GM19463 (cell line): ENCODE data around the gene EDEM2.
A peak's percentile ranks its signal among the peaks of the same experiment; 100 is the strongest.
"Not testable (repeated sequence)": the region's sequence is repeated elsewhere in the genome, so short reads cannot be mapped to it uniquely, and the experiment has no call there.

ENCODE experiments used
- ATAC-seq: cut with Tn5 transposase; IDR thresholded peaks from one replicate; pipeline ENCODE4 v1.9.1; 2021; ENCODE audit warnings: mild to moderate bottlenecking, moderate library complexity; ENCODE audit not compliant: unreplicated experiment

The EDEM2 gene, protein sequence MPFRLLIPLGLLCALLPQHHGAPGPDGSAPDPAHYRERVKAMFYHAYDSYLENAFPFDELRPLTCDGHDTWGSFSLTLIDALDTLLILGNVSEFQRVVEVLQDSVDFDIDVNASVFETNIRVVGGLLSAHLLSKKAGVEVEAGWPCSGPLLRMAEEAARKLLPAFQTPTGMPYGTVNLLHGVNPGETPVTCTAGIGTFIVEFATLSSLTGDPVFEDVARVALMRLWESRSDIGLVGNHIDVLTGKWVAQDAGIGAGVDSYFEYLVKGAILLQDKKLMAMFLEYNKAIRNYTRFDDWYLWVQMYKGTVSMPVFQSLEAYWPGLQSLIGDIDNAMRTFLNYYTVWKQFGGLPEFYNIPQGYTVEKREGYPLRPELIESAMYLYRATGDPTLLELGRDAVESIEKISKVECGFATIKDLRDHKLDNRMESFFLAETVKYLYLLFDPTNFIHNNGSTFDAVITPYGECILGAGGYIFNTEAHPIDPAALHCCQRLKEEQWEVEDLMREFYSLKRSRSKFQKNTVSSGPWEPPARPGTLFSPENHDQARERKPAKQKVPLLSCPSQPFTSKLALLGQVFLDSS

DNA sequence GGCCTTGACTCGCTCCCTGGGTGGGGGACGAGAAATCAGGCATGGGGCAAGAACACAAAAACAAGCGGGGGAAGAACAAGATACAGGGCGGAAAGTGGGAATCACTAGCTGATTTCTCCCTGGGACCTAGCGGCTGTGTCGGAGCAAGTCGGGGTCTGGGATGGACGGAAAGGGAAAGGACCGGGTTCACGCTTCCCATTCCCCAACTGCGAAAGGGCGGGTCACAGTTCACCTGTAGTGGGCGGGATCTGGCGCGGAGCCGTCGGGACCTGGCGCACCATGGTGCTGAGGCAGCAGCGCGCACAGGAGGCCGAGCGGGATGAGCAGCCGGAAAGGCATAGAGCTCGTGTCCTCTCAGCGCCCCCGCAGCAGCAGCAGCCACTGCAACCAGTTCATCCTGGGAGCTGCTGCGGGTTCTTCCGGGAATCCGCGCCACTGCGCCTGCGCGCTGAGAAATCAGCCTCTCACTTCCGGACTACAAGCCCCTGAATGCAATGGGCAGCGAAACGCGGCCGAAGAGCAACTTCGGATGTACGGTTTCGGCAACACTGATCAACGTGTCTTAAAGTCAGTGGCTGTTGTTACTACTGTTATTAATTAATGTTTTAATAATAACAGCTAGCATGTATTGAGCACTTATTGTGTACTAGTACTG, at the start of gene EDEM2:
Gene EDEM2, minus strand, starts transcription at position 417 of the 655 bp plus-strand sequence. Its CDS starts 78 bp downstream, at position 339.
- peak; percentile 64 for ATAC-seq

DNA sequence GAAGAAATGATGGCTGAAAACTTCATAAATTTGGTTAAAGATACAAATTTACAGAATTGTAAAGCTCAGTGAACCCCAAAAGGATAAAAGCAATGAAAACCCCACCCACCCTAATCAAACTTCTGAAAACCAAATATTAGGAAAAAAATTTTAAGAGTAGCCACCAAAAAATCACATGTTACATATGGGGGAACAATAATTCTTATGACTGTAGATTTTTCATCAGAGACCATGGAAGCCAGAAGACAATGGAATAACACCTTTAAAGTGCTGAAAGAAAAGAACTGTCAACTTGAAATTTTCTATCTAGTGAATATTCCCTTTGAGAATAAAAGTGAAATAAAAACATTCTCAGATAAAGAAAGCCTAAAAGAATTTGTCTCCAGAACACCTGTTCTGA, 49.2 kb upstream of the EDEM2 start:
- ATAC-seq, result no peak

DNA sequence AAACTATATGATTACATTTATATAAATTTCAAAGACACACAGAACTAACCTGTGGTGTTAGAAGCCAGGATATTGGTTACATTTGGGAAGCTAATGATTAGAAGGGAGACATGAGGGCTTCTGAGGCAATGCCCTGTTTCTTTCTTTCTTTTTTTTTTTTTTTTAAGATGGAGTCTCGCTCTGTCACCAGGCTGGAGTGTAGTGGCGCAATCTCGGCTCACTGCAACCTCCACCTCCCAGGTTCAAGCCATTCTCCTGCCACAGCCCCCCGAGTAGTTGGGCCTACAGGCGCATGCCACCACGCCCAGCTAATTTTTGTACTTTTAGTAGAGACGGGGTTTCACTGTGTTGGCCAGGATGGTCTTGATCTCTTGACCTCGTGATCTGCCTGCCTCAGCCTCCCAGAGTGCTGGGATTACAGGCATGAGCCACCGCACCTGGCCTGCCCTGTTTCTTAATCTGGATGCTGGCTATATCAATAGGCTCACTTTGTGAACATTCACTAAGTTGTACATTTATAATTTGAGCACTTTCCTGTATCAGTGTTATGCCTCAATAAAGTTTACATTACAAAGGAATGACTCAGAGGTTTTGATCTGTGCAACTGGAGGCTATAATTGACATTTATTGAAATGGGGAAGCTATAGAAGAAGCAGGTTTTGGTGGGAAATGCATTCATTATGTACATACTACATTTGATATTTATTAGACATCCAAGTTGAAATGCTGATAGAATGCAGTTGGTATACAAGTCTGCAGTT, 46.1 kb upstream of the EDEM2 start:
- not testable (repeated sequence) for ATAC-seq

DNA sequence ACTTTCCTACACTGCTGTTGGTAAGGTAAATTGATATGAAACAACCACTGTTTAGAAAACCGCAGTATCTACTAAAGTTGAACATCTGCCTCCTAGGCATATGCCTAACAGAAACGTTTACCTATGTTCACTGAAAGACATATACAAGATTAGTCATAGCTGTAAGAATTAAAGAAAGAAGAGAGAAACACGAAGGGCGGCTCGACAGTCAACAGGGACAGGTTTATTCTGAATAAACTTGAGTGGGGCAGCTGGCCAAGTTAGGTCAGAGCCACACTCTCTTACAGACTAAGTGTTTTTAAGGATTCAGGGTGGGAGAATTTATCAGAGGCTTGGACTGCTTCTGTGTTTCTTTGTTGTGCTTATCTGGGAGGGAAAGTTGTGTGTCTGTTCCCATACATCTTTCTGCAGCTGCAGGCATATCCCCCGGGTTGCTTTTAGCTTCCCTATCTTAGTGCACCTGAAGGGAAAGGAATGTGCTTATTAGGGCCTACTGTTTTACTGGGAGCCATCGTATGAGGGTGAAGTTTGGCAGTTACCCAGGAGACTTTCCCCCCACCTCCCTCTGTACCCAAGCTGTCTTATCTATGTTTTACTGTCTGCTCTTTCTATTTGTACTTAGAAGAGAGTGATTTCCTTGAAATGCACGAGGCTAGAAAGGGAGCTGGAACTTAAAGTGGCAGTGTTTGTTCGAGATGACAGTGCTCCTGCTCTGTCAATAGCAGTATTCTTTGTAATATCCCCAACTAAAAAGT, 45.2 kb upstream of the EDEM2 start:
- no peak for ATAC-seq

DNA sequence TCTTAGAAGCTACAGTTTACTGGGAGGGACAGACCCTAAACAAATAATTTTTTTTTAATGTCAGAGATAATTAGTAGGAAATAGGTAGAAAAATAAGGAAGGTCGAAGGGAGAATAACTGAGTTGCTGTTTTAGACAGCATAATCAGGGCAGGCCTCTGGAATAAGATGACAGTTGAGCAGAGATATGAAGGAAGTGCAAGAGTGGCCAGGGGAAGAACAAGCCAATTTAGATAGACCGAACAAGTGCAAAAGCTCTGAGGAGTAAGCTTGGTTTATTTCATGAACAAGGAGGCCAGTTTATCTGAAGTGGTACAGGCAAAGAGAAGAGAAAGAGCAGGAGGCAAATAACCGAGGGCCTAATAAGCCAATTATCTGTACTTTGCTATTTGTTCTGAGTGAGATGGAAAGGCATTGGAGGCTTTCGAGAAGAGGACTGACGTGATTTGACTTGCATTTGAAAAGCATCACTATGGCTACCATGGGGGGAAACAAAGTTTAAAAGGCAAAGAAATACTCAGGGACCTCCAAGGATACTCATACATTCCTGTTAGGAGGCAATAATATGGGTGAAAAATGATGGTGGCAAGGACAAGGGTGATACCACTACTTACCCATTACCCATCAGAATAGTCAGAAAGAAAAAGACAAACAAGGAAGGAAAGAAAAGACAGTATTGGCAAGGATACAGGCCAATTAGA, 44.4 kb upstream of the EDEM2 start:
- no peak for ATAC-seq

DNA sequence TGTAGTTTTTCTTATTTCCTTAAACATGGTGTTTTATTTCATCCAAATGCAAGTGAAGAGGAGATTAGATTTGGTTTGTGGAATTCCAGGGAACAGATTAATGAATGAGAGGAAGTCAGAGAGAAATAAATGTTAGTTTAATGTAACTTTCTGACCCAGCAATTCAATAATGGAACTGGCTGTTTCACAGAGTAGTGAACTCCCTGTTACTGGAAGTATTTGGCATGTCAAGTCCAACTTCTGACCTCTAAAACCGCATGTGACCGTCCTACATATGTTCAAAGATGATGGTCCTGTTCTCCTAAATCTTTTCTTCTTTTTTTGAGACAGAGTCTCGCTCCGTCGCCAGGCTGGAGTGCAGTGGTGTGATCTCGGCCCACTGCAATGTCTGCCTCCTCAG, 43.4 kb upstream of the EDEM2 start:
- no peak for ATAC-seq

DNA sequence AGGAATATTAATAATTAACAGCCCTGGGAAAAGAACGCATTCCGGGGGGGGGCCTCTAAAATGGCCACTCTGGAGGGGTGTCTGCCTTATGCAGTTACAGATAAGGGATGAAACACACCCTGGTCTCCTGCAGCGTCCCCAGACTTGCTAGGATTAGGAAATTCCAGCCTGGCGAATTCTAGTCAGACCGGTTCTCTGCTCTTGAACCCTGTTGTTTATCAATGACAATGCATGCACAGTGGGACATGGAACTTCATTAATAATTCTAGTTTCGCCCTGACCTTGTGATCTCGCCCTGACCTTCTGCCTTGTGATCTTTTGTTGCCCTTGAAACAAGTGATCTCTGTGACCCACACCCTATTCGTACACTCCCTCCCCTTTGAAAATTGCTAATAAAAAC, 42.1 kb upstream of the EDEM2 start:
- not testable (repeated sequence) for ATAC-seq

DNA sequence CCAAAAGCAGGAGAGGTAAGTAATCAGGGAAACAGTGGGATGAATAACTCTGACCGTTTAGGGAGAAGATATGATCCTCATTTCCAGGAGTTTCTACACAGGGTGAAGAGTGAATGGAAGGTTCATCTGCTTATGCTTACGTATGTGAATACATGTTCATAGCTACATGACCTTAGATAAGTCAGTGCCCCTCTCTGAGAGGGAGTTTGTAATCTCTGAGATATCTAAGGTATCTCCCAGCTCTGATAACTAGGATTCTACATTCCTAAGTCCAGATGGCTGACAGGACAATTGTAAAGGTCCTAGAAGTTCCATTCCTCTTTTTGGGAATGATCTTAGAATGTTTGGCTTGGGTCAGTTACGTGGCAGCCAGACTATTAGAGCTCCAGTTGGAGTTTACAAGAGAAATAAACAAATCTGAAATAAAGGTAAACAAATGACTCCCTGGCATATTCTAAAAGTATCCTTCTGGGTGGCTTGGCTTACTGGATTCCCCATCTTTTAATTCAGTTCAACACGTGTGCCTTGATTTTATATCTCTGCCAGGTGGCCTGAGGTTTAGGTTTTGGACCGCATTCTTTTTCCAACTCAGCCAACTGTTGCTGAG, 40.6 kb upstream of the EDEM2 start:
- no peak for ATAC-seq

DNA sequence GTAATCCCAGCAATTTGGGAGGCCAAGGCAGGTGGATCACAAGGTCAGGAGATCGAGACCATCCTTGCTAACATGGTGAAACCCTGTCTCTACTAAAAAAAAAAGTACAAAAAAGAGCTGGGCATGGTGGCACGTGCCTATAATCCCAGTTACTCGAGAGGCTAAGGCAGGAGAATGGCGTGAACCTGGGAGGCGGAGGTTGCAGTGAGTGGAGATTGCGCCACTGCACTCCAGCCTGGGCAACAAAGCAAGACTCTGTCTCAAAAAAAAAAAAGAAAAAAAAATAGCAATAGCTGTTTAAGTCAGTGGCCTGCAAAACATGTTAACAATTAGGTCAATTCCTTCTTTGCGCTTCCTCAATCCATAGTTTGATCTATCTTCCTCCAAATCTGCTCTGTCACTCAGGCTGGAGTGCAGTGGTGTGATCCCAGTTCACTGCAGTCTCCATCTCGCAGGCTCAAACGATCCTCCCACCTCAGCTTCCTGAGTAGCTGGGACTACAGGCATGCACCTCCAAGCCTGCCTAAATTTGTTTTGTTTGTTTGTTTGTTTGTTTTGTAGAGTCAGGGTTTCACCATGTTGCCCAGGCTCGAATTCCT, 39.7 kb upstream of the EDEM2 start:
- not testable (repeated sequence) for ATAC-seq

DNA sequence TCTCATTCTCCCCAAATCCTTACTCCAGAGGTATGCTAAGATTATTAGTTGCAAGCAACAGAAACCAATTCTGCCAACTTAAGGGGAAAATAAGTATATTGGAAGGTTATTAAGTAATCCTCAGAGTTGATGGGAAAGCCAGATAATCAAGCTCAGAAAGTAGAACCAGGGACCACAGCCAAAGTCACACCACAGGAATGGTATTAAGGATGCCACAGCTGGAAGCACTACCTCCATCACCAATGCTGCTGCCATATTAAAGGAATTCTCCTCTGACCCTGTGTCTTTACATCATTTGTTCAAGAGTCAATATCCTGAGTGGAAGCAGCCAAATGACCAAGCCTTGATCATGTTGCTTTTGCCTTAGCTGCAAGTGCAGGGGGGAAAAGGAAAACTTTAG, 34.6 kb upstream of the EDEM2 start:
- no peak for ATAC-seq

DNA sequence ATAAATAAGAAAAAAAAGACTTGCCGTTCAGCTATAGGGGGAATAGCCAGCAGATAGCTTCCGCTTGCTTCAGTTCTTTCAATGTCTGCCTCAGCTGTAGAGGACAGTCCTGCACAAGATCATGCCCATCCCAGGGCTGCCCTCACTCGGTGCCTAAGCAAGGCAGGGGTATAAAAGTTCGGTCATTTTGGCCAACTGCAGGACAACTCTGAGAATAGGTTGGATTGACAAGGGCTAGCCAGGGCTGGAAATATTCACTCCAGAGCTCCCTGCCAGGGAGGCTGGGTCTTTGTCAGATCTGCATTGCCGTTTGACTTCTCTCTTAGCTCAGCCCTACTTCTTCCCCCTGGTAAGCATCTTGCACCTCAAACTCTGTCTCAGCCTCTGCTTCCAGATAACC, 33.1 kb upstream of the EDEM2 start:
- ATAC-seq, result no peak

DNA sequence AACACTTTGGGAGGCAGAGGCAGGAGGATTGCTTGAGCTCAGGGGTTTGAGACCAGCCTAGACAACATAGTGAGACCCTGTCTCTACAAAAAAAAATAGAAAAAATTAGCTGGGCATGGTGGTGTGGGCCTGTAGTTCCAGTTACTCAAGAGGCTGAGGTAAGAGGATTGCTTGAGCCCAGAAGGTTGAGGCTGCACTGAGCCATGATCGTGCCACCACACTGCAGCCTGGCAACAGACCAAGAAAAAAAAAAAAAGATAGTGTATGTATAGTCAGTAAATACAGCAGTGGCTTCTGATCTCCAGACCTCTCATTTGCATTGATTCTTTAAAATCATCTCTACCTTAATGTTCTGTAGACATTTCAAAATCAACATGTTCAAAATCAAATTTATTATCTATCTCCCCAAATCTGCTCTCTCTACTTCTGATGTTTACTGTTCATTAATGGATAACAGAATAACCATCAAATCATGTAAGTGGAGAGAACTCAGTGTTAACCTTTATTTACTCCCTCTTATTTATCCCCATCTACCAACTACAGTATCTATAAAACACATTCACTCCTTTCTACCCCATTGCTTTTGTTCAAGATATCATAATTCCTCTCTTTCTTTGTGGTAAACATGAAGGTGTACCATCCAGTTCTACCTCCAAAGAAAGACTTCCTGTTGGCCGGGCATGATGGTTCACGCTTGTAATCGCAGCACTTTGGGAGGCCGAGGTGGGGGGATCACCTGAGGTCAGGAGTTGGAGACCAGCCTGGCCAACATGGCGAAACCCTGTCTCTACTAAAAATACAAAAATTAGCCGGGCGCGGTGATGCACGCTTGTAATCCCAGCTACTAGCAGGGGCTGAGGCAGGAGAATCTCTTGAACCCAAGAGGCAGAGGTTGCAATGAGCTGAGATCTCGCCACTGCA, 32.4 kb upstream of the EDEM2 start:
- ATAC-seq, result no peak

DNA sequence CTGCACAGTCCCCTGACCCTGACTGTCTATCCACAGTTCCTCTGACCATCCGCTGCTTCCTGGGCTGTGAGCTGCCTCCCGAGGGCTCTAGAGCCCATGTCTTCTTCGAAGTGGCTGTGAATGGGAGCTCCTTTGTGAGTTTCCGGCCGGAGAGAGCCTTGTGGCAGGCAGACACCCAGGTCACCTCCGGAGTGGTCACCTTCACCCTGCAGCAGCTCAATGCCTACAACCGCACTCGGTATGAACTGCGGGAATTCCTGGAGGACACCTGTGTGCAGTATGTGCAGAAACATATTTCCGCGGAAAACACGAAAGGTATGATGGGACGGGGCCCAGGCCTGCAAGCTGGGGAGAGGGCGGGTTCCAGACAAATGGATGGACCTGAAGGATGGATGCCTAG, 29.0 kb upstream of the EDEM2 start:
- no peak for ATAC-seq

DNA sequence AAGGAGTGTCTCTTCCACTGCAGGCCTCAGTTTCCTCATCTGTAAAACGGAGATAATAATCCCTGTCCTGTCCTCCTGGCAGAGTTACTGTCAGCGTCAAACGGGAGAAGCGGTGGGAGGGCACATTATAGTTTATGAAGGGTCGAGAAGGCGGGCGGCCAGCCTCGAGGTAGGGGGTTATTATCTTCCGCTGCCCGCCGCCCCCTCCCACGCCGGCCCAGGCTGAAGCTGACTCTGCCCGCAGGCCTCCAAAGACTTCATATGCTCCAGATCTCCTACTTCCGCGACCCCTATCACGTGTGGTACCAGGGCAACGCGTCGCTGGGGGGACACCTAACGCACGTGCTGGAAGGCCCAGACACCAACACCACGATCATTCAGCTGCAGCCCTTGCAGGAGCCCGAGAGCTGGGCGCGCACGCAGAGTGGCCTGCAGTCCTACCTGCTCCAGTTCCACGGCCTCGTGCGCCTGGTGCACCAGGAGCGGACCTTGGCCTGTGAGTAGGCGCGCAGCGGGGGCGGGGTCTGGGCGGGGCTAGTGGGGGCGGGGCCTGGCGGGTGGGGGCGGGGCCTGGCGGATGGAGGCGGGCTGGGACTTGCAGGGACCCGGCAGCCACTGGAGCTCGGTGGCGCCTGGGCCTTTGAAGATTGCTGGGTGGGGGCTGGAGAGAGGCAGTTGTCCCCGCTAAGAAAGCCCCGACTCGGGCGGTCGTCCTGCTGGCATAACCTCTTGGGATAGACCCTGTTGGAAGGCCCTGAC, 27.5 kb upstream of the EDEM2 start:
- ATAC-seq, result no peak

DNA sequence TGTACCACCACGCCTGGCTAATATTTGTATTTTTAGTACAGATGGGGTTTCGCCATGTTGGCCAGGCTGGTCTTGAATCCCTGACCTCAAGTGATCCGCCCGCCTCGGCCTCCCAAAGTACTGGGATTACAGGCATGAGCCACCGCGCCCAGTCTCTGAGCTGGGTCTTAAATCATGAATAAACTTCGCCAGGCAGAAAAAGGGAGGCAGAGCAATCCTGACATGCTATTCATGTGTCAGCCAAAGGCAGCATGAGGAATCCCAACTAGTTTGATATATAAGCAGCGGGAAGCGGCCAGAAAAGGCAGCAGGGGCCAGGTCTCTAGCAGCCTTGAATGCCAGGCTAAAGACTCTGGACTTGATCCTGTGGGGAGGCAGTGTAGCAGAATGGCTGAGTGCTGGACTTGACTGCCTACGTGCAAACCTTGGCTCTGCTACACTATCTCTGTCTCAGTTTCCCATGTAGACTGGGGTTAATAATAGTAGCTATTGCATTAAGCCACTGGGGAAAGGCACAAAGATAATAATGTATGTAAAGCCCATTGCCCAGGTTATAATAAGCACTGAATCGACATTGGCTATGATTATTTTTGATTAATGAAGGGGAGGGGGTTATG, 26.5 kb upstream of the EDEM2 start:
- no peak for ATAC-seq

DNA sequence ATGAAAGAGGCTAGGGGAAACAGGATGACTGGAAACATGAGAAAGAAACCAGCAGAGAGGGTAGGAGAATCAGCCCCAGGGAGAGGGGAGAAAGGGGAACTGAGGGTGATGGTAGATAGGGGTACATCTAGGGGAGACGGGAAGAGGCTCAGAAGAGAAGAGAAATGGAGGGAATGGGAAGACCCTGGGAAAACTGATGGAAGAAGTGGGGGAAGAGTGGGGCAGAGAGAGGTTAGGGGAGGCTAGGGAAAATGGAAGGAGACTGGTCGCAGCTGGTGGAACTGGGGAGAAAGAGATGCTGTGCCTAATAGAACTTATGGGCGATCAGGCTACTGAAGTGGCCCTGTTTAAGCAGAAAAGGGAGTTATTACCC, 25.3 kb upstream of the EDEM2 start:
- ATAC-seq, result no peak
